Measurements from ENCODE around the gene ZNRF2. TPM values are rescaled to one million over a fixed set of nuclear protein-coding genes. Genes with fewer than 3 reads are reported as not detected.

ZNRF2 gene
- total RNA-seq, 2 donors from 2014 or later, result 20.2 to 29.4 TPM

DNA sequence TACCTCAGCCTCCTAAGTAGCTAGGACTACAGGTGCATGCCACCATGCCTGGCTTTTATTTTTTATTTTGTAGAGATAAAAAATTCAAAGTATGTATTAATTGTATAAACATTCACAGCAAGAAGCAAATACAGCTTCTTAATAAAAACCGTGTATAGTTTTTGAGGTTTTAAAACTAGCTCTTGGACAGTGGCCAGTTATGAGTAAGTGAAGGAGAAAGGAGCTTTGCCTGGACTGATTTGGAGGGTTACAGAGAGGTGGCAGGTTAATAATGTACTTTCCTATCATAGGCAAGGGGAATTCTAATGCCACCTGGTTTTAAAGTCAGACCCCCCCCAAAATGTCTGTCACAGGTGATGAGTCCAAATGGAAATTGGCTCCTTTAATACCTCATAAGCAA is 43.4 kb downstream of the ZNRF2 start:
- Histone ChIP-seq H3K4me3 (no peak overlapping the region), H3K9me3 (no peaks in the 10 kb centered on the region), H3K4me1 (ENCODE audit: control insufficient read depth in 1 of 2, low read depth in 2 of 2) (peaks cover 7 to 28% of the 10 kb centered on the region in 2 donors), H3K36me3 (no peaks in the 10 kb centered on the region), H3K27me3 (replicated peaks; ENCODE audit: insufficient read depth) (no peaks in the 10 kb centered on the region), H3K27ac (no peak overlapping the region)
- ATAC-seq (ENCODE audit: insufficient number of reproducible peaks, low FRiP score, low read depth), result no peak
- DNase-seq (ENCODE audit: low spot score), result no peak
- TF ChIP-seq CTCF (IDR thresholded peaks at IDR 0.05), result no peak

GRCh38 chr7:30328381-30328780 is 44.0 kb downstream of the ZNRF2 start:
- no peaks in the 10 kb centered on the region for H3K36me3 ChIP-seq
- TF ChIP-seq CTCF (IDR thresholded peaks at IDR 0.05), result no peak
- DNase-seq (ENCODE audit: low spot score) (no peak), ATAC-seq (ENCODE audit: insufficient number of reproducible peaks, low FRiP score, low read depth) (no peak)
- H3K9me3 ChIP-seq, result no peaks in the 10 kb centered on the region
- no peak overlapping the region for H3K4me3 ChIP-seq
- H3K27ac ChIP-seq, result no peak overlapping the region
- H3K27me3 ChIP-seq (replicated peaks; ENCODE audit: insufficient read depth), result no peaks in the 10 kb centered on the region
- H3K4me1 ChIP-seq (ENCODE audit: control insufficient read depth in 1 of 2, low read depth in 2 of 2), result peaks cover 5 to 24% of the 10 kb centered on the region in 2 donors

DNA sequence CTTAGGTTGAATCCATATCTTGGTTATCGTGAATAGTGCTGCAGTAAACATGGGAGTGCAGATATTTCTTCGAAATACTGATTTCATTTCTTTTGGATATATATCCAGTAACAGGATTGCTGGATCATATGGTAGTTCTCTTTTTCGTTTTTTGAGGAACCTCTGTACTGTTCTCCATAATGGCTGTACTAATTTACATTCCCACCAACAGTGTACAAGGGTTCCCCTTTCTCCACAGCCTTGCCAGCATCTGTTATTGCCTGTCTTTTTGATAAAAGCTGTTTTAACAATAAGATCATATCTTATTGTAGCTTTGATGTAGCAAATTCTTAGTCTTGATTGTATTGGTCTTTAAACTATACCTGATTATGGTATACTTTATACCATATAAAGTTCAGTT is 45.3 kb downstream of the ZNRF2 start:
- Histone ChIP-seq H3K4me1 (ENCODE audit: control insufficient read depth in 1 of 2, low read depth in 2 of 2) (peaks cover 5 to 24% of the 10 kb centered on the region in 2 donors), H3K9me3 (no peaks in the 10 kb centered on the region), H3K4me3 (no peak overlapping the region), H3K27ac (no peak overlapping the region), H3K36me3 (no peaks in the 10 kb centered on the region), H3K27me3 (replicated peaks; ENCODE audit: insufficient read depth) (no peaks in the 10 kb centered on the region)
- DNase-seq (ENCODE audit: low spot score) (no peak), ATAC-seq (ENCODE audit: insufficient number of reproducible peaks, low FRiP score, low read depth) (no peak)
- no peak for TF ChIP-seq CTCF (IDR thresholded peaks at IDR 0.05)

DNA sequence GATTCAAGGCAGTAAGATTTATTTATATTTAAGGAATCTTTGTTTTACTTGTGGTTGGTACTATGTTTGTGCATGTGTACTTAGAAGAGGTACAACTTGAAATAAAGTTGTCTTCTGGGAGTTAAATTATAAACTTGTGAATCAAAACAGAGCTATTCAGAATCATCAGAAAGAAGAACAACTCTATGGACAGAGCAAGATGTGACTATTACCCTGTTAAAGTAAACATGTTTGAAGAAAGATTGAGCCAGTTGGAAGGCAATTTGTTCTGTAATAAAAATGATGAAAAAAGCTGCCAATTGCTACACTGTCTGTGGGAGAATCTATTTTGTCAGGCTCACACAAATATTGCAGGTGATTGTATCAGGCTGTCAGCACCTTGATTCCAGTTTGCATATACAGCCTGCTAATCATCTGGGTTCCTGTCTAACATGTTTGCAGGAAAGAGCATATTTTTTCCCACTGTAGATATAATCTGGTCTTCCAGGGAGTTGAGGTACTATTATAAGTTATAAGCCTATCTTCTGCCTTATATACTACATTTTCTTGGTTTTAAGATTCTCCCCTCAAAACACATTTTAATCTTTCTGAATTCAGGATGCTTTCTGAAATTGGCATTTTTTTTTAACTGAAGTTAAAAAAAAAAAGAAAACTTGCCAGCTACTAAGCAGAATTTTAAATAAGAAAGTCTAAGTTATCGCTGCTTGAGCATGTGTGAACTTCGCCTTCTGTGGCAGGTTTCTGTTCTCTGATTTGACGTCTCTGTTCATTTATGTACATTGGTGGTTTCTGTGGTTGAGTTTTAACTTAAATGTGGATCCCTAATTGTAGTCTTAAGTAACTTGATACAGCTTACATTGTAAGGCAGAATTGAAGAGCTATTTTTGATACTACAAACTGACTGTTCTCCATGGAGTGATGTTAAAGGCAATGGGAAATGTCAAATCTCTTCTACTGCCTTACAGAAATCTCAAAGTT is 46.0 kb downstream of the ZNRF2 start:
- TF ChIP-seq CTCF (IDR thresholded peaks at IDR 0.05), result no peak
- H3K27ac ChIP-seq, result no peak overlapping the region
- no peaks in the 10 kb centered on the region for H3K36me3 ChIP-seq
- H3K4me3 ChIP-seq, result no peak overlapping the region
- DNase-seq (ENCODE audit: low spot score) (no peak), ATAC-seq (ENCODE audit: insufficient number of reproducible peaks, low FRiP score, low read depth) (no peak)
- H3K27me3 ChIP-seq (replicated peaks; ENCODE audit: insufficient read depth), result no peaks in the 10 kb centered on the region
- no peaks in the 10 kb centered on the region for H3K9me3 ChIP-seq
- H3K4me1 ChIP-seq (ENCODE audit: control insufficient read depth in 1 of 2, low read depth in 2 of 2), result peaks cover 5 to 24% of the 10 kb centered on the region in 2 donors

DNA sequence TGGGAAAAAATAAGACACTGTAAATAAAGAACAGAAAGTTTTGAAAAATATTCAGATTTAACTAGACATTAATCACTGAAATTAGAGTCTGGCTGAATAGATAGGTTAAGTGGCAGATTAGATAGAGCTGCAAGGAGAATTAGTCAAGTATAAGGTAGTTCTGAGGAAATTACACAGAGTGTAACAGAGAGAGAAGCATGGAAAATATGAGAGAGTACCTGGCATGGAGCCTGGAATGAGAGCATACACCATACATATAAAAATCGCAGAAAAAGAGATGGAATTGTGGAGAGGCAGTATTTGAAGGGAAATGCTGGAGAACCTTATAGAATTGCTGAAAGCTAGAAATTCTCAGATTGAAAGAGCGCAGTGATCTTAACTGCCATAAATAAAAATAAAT is 46.9 kb downstream of the ZNRF2 start:
- no peak overlapping the region for H3K27ac ChIP-seq
- ATAC-seq (ENCODE audit: insufficient number of reproducible peaks, low FRiP score, low read depth), result no peak
- no peak overlapping the region for H3K4me3 ChIP-seq
- no peaks in the 10 kb centered on the region for H3K9me3 ChIP-seq
- no peaks in the 10 kb centered on the region for H3K36me3 ChIP-seq
- DNase-seq (ENCODE audit: low spot score), result no peak
- TF ChIP-seq CTCF (IDR thresholded peaks at IDR 0.05), result no peak
- H3K4me1 ChIP-seq (ENCODE audit: control insufficient read depth in 1 of 2, low read depth in 2 of 2), result peaks cover 5 to 24% of the 10 kb centered on the region in 2 donors
- no peaks in the 10 kb centered on the region for H3K27me3 ChIP-seq (replicated peaks; ENCODE audit: insufficient read depth)

Data from thoracic aorta (tissue), 2 donors.